ENCODE data around the gene LYPD6B.

LYPD6B gene

DNA sequence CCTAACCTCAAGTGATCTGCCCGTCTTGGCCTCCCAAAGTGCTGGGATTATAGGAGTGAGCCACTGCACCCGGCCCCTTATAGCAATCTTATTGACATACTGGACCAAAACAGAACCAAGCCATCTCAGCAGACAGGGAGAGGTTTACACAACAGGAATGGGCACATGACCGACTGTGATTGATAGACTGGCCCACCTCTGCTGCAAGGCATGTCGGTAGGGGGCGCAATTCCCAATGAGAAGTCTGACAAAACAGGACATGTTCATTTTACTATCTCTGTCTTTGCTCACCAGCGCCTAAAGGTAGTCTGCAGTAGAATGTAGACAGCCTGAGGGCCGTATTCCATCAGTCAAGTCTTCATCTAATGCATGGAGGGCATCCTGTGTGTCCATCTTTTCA is 2.0 kb downstream of the LYPD6B start:
- no peak overlapping the region for H3K9ac ChIP-seq (ENCODE audit: low read length)
- peaks cover 4% of the 10 kb centered on the region; the same call in 1 of the 2 replicates for H3F3A ChIP-seq (ENCODE audit: insufficient read depth, low read length)
- no peak overlapping the region for H3K4me2 ChIP-seq (ENCODE audit: low read depth, low read length)
- no peaks in the 10 kb centered on the region for H3K36me3 ChIP-seq (replicated peaks; ENCODE audit: insufficient read depth, low read length)
- H3K27me3 ChIP-seq (replicated peaks; ENCODE audit: insufficient read depth, low read length) = no peaks in the 10 kb centered on the region
- no peaks in the 10 kb centered on the region for H3K79me2 ChIP-seq (ENCODE audit: low read length)
- H3K27ac ChIP-seq (ENCODE audit: low read length) = no peak overlapping the region
- H3K4me3 ChIP-seq (ENCODE audit: low read length) = no peak overlapping the region
- no peaks in the 10 kb centered on the region for H3K4me1 ChIP-seq (ENCODE audit: low read length)
- no peak overlapping the region for H2AFZ ChIP-seq (ENCODE audit: low read length)
- TF ChIP-seq EZH2 (optimal IDR thresholded peaks at IDR 0.05; ENCODE audit: low read depth, low read length) = no peak
- TF ChIP-seq, protein P1, sequence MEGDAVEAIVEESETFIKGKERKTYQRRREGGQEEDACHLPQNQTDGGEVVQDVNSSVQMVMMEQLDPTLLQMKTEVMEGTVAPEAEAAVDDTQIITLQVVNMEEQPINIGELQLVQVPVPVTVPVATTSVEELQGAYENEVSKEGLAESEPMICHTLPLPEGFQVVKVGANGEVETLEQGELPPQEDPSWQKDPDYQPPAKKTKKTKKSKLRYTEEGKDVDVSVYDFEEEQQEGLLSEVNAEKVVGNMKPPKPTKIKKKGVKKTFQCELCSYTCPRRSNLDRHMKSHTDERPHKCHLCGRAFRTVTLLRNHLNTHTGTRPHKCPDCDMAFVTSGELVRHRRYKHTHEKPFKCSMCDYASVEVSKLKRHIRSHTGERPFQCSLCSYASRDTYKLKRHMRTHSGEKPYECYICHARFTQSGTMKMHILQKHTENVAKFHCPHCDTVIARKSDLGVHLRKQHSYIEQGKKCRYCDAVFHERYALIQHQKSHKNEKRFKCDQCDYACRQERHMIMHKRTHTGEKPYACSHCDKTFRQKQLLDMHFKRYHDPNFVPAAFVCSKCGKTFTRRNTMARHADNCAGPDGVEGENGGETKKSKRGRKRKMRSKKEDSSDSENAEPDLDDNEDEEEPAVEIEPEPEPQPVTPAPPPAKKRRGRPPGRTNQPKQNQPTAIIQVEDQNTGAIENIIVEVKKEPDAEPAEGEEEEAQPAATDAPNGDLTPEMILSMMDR (IDR thresholded peaks at IDR 0.05; ENCODE audit: low read length) = peak; percentile 70
- TF ChIP-seq EZH2phosphoT487 (IDR thresholded peaks at IDR 0.05; ENCODE audit: low read length) = no peak
- H3K9me3 ChIP-seq (replicated peaks; ENCODE audit: insufficient read depth, low read length) = no peaks in the 10 kb centered on the region
- no peaks in the 10 kb centered on the region for H4K20me1 ChIP-seq (ENCODE audit: insufficient read depth, low read length)
- no peaks in the 10 kb centered on the region for H3K9me2 ChIP-seq (replicated peaks; ENCODE audit: insufficient read depth, low read length)
- peak; percentile 39 for DNase-seq

DNA sequence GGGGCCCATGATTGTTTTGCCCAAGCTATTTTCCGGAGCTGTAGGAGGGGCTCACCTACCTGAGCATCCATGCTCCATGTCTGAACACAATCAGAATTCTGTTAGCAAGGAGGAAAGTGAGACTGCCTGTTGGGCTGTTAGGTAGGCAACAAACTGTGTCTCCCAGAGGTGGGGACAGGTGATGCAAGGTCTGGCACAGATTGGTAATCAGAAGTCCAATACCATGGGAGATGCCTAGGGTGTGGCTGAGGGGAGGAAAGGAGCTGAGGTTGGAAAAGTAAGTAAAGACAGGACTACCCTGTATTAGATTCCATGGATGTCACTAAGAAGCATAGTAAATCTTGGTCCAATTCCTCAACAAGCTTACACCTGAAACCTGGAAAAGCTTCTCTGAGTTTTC is 3.0 kb downstream of the LYPD6B start:
- Histone ChIP-seq H3K4me1 (ENCODE audit: low read length) (no peaks in the 10 kb centered on the region), H3K4me3 (ENCODE audit: low read length) (no peak overlapping the region), H2AFZ (ENCODE audit: low read length) (no peak overlapping the region), H3K9ac (ENCODE audit: low read length) (no peak overlapping the region), H3K27ac (ENCODE audit: low read length) (no peak overlapping the region), H4K20me1 (ENCODE audit: insufficient read depth, low read length) (no peaks in the 10 kb centered on the region), H3K79me2 (ENCODE audit: low read length) (no peaks in the 10 kb centered on the region), H3K9me2 (replicated peaks; ENCODE audit: insufficient read depth, low read length) (no peaks in the 10 kb centered on the region), H3K9me3 (replicated peaks; ENCODE audit: insufficient read depth, low read length) (no peaks in the 10 kb centered on the region), H3K36me3 (replicated peaks; ENCODE audit: insufficient read depth, low read length) (no peaks in the 10 kb centered on the region), H3K4me2 (ENCODE audit: low read depth, low read length) (no peak overlapping the region), H3F3A (ENCODE audit: insufficient read depth, low read length) (peaks cover 4% of the 10 kb centered on the region; the same call in 1 of the 2 replicates), H3K27me3 (replicated peaks; ENCODE audit: insufficient read depth, low read length) (no peaks in the 10 kb centered on the region)
- no peak for TF ChIP-seq EZH2 (optimal IDR thresholded peaks at IDR 0.05; ENCODE audit: low read depth, low read length)
- no peak for TF ChIP-seq EZH2phosphoT487 (IDR thresholded peaks at IDR 0.05; ENCODE audit: low read length)
- TF ChIP-seq, protein P1 (IDR thresholded peaks at IDR 0.05; ENCODE audit: low read length) = no peak
- DNase-seq = no peak

DNA sequence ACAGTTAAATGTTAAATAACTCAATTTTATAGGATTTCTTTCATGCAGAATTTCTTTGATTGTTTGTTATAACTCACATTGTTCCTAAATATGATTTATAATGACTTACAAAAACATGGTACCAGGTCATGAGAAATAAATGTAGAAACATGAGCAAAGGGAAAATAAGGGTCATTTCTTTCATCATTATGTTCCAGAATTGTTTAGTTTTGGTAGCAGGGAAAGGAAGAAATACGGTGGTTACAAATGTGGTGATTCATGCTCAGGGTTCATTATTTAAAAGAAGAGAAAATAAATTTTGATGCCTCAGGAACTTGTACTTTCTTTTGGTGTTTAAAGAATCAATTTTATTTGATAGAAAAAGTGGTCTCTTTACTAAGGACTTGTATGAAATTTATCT is 4.4 kb downstream of the LYPD6B start:
- H3K4me3 ChIP-seq (ENCODE audit: low read length) = no peak overlapping the region
- H3K4me2 ChIP-seq (ENCODE audit: low read depth, low read length) = no peak overlapping the region
- DNase-seq = no peak
- TF ChIP-seq, protein P1 (IDR thresholded peaks at IDR 0.05; ENCODE audit: low read length) = no peak
- TF ChIP-seq EZH2 (optimal IDR thresholded peaks at IDR 0.05; ENCODE audit: low read depth, low read length) (no peak), EZH2phosphoT487 (IDR thresholded peaks at IDR 0.05; ENCODE audit: low read length) (no peak)
- H3K9me3 ChIP-seq (replicated peaks; ENCODE audit: insufficient read depth, low read length) = no peaks in the 10 kb centered on the region
- no peak overlapping the region for H3K9ac ChIP-seq (ENCODE audit: low read length)
- no peaks in the 10 kb centered on the region for H3K79me2 ChIP-seq (ENCODE audit: low read length)
- no peak overlapping the region for H2AFZ ChIP-seq (ENCODE audit: low read length)
- no peaks in the 10 kb centered on the region for H3K9me2 ChIP-seq (replicated peaks; ENCODE audit: insufficient read depth, low read length)
- no peaks in the 10 kb centered on the region for H3K4me1 ChIP-seq (ENCODE audit: low read length)
- H3F3A ChIP-seq (ENCODE audit: insufficient read depth, low read length) = peaks cover 4% of the 10 kb centered on the region; the same call in 1 of the 2 replicates
- H3K36me3 ChIP-seq (replicated peaks; ENCODE audit: insufficient read depth, low read length) = no peaks in the 10 kb centered on the region
- H3K27ac ChIP-seq (ENCODE audit: low read length) = no peak overlapping the region
- H4K20me1 ChIP-seq (ENCODE audit: insufficient read depth, low read length) = no peaks in the 10 kb centered on the region
- no peaks in the 10 kb centered on the region for H3K27me3 ChIP-seq (replicated peaks; ENCODE audit: insufficient read depth, low read length)
